ENCODE results near the gene MID2. TPM values are rescaled to one million over a fixed set of nuclear protein-coding genes. Genes with fewer than 3 reads are reported as not detected.
"Not testable (repeated sequence)": the region's sequence is repeated elsewhere in the genome, so short reads cannot be mapped to it uniquely, and the experiment has no call there.

Gene MID2
- total and polyA plus RNA-seq, 3 donors from 2014 or later, result 6.5 to 15.2 (median 11.3) TPM

DNA sequence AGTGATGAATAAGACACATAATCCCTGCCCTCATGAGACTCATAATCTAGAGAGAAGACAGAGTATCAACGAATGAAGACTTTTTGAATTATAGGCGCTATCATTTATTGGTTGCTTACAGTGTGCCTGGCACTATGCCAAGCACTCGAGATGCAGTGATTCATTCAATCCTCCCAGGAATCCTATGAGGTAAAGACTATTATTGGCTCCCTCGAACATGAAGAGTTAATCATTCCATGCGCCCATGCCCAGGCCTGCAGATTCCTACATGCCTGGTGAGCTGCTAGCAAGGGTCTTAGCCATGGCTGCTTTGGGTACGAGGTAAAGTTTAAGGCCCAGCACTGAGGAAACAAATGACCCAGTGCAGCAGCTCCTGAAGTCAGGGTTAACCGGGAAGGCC is 109.5 kb downstream of the MID2 start:
- intact Hi-C loops (cut with DNase I; ENCODE audit: low total_unique reads), result no loop called here
- no peaks in the 10 kb centered on the region for H3K27me3 ChIP-seq
- no peaks in the 10 kb centered on the region for H3K9me3 ChIP-seq
- no peak overlapping the region for H3K27ac ChIP-seq
- no peak overlapping the region for H3K4me3 ChIP-seq
- H3K36me3 ChIP-seq (ENCODE audit: low read depth, missing control alignments), result no peaks in the 10 kb centered on the region
- H3K4me1 ChIP-seq, result no peaks in the 10 kb centered on the region
- TF ChIP-seq POLR2A (IDR thresholded peaks at IDR 0.05), result no peak
- no peak for TF ChIP-seq CTCF (IDR thresholded peaks at IDR 0.05)
- no peak for DNase-seq
- WGBS, 2 donors, result 25 to 30% methylated on average over 7 of the region's 7 CpGs

GRCh38 chrX:107935664-107936433 is 110.2 kb downstream of the MID2 start:
- 13 to 16% methylated on average over 9 to 42 of the region's 48 CpGs for WGBS, 2 donors
- H3K27ac ChIP-seq, result no peak overlapping the region
- no peak for DNase-seq
- H3K4me1 ChIP-seq, result no peaks in the 10 kb centered on the region
- H3K4me3 ChIP-seq, result no peak overlapping the region
- H3K36me3 ChIP-seq (ENCODE audit: low read depth, missing control alignments), result no peaks in the 10 kb centered on the region
- H3K9me3 ChIP-seq, result no peaks in the 10 kb centered on the region
- TF ChIP-seq POLR2A (IDR thresholded peaks at IDR 0.05) (no peak), CTCF (IDR thresholded peaks at IDR 0.05) (no peak)
- intact Hi-C loops (cut with DNase I; ENCODE audit: low total_unique reads), result no loop called here
- no peaks in the 10 kb centered on the region for H3K27me3 ChIP-seq

DNA sequence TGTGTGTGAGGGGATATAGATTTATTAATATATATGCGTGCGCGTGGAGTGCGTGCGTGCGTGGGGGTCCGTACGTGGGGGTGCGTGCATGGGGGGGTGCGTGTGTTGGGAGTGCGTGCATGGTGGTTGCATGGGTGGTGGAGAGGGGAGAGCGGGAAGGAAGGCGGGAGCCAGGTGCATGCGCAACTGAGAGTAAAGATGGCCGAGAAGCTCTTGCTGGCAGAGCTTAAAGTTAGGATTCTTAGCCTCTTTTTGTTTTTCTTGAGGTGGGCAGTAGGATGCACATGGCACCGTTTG is 110.7 kb downstream of the MID2 start:
- Histone ChIP-seq H3K36me3 (ENCODE audit: low read depth, missing control alignments) (no peaks in the 10 kb centered on the region), H3K27me3 (no peaks in the 10 kb centered on the region), H3K27ac (no peak overlapping the region), H3K4me3 (no peak overlapping the region), H3K9me3 (no peaks in the 10 kb centered on the region), H3K4me1 (no peaks in the 10 kb centered on the region)
- TF ChIP-seq CTCF (IDR thresholded peaks at IDR 0.05) (no peak), POLR2A (IDR thresholded peaks at IDR 0.05) (no peak)
- 63 to 67% methylated on average over 8 to 10 of the region's 16 CpGs for WGBS, 2 donors
- intact Hi-C loops (cut with DNase I; ENCODE audit: low total_unique reads), result no loop called here
- DNase-seq, result no peak

DNA sequence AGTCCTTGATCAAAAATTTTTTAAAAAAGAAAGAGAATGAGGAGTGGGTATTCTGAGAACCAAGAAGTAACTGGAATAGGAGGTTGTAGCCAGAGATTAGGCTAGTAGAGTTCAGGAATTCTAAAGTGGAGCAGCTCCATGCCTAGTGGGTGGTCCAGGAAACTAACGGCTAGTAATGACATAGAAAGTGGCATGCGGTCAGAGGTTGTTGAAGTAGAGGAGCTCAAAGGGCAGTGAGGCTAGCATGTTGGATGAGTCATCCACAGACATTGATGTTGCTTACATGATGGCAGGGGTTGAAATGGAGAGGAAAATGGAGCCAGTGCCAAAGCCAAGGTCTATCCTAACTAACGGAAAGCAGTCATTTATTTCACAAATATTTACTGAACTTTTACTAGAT is 114.4 kb downstream of the MID2 start:
- TF ChIP-seq POLR2A (IDR thresholded peaks at IDR 0.05) (no peak), CTCF (IDR thresholded peaks at IDR 0.05) (no peak)
- no peak overlapping the region for H3K27ac ChIP-seq
- no peak for DNase-seq
- no peaks in the 10 kb centered on the region for H3K27me3 ChIP-seq
- WGBS, 2 donors, result 77 to 84% methylated on average over 3 of the region's 3 CpGs
- no peaks in the 10 kb centered on the region for H3K4me1 ChIP-seq
- no peak overlapping the region for H3K4me3 ChIP-seq
- H3K36me3 ChIP-seq (ENCODE audit: low read depth, missing control alignments), result no peaks in the 10 kb centered on the region
- intact Hi-C loops (cut with DNase I; ENCODE audit: low total_unique reads), result no loop called here
- no peaks in the 10 kb centered on the region for H3K9me3 ChIP-seq

DNA sequence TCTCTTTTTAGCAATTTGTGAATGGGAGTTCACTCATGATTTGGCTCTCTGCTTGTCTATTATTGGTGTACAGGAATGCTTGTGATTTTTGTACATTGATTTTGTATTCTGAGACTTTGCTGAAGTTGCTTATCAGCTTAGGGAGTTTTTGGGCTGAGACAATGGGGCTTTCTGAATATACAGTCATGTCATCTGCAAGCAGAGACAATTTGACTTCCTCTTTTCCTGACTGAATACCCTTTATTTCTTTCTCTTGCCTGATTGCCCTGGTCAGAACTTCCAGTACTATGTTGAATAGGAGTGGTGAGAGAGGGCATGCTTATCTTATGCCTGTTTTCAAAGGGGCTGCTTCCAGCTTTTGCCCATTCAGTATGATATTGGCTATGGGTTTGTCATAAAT is 129.7 kb downstream of the MID2 start:
- H3K36me3 ChIP-seq (ENCODE audit: low read depth, missing control alignments); DNase-seq; H3K27me3 ChIP-seq; H3K27ac ChIP-seq; H3K9me3 ChIP-seq; H3K4me1 ChIP-seq; H3K4me3 ChIP-seq; intact Hi-C loops (cut with DNase I; ENCODE audit: low total_unique reads): not testable (repeated sequence)

Data from testis (tissue), 3 donors.